Peyer's patch (tissue), 4 donors: ENCODE data around the gene FRYL.

Source experiments
- POLR2A ChIP-seq, 2 donors: fragments of 450-650 bp; IDR thresholded peaks; one replicate each; pipeline ENCODE4 v1.5.1; 2017; ENCODE audit warnings: antibody characterized with exemption in 2 of 2, mild to moderate bottlenecking in 2 of 2, moderate library complexity in 2 of 2
- TF ChIP-seq, protein P1 (sequence below), 6 experiments: fragments of 450-650 bp in 4 of 6; fragments of 200-600 bp in 2 of 6; sonication (generic) in 1 of 6; IDR thresholded peaks; one replicate each; pipeline ENCODE4 v1.5.1; 2017 to 2019; ENCODE audit warnings: antibody characterized with exemption in 6 of 6, mild to moderate bottlenecking in 3 of 6, moderate library complexity in 1 of 6

GRCh38 chr4:48558026-48558425 lies 222.1 kb downstream of the FRYL start:
- TF ChIP-seq POLR2A (IDR thresholded peaks at IDR 0.05) = no peak
- TF ChIP-seq, protein P1, sequence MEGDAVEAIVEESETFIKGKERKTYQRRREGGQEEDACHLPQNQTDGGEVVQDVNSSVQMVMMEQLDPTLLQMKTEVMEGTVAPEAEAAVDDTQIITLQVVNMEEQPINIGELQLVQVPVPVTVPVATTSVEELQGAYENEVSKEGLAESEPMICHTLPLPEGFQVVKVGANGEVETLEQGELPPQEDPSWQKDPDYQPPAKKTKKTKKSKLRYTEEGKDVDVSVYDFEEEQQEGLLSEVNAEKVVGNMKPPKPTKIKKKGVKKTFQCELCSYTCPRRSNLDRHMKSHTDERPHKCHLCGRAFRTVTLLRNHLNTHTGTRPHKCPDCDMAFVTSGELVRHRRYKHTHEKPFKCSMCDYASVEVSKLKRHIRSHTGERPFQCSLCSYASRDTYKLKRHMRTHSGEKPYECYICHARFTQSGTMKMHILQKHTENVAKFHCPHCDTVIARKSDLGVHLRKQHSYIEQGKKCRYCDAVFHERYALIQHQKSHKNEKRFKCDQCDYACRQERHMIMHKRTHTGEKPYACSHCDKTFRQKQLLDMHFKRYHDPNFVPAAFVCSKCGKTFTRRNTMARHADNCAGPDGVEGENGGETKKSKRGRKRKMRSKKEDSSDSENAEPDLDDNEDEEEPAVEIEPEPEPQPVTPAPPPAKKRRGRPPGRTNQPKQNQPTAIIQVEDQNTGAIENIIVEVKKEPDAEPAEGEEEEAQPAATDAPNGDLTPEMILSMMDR (IDR thresholded peaks at IDR 0.05) = no peak
